ENCODE results near the gene SLC6A1.
"Not testable (repeated sequence)": the region's sequence is repeated elsewhere in the genome, so short reads cannot be mapped to it uniquely, and the experiment has no call there.

Gene SLC6A1

GRCh38 chr3:11060500-11061251 lies 68.1 kb downstream of the SLC6A1 start:
- no peak for TF ChIP-seq ZNF274 (IDR thresholded peaks at IDR 0.05; ENCODE audit: low read depth, low read length)
- H3K4me3 ChIP-seq (ENCODE audit: low read length) = no peak overlapping the region

- H3K4me3 ChIP-seq (ENCODE audit: low read length) = not testable (repeated sequence)
Observed at GRCh38 chr3:11061268-11061871, 68.8 kb downstream of the SLC6A1 start.

GRCh38 chr3:11062704-11063103 lies 70.2 kb downstream of the SLC6A1 start:
- no peak overlapping the region for H3K4me3 ChIP-seq (ENCODE audit: low read length)
- no peak for TF ChIP-seq ZNF274 (IDR thresholded peaks at IDR 0.05; ENCODE audit: low read depth, low read length)

- TF ChIP-seq ZNF274 (IDR thresholded peaks at IDR 0.05; ENCODE audit: low read depth, low read length) = no peak
- no peak overlapping the region for H3K4me3 ChIP-seq (ENCODE audit: low read length)
Observed at GRCh38 chr3:11071096-11071755, 78.7 kb downstream of the SLC6A1 start.

GRCh38 chr3:11072631-11073030 lies 80.1 kb downstream of the SLC6A1 start:
- H3K4me3 ChIP-seq (ENCODE audit: low read length) = no peak overlapping the region
- no peak for TF ChIP-seq ZNF274 (IDR thresholded peaks at IDR 0.05; ENCODE audit: low read depth, low read length)

GRCh38 chr3:11074011-11074410 lies 81.5 kb downstream of the SLC6A1 start:
- no peak for TF ChIP-seq ZNF274 (IDR thresholded peaks at IDR 0.05; ENCODE audit: low read depth, low read length)
- no peak overlapping the region for H3K4me3 ChIP-seq (ENCODE audit: low read length)

GRCh38 chr3:11074451-11074850 lies 81.9 kb downstream of the SLC6A1 start:
- TF ChIP-seq ZNF274 (IDR thresholded peaks at IDR 0.05; ENCODE audit: low read depth, low read length) = no peak
- H3K4me3 ChIP-seq (ENCODE audit: low read length) = no peak overlapping the region

GRCh38 chr3:11075122-11075521 lies 82.6 kb downstream of the SLC6A1 start:
- H3K4me3 ChIP-seq (ENCODE audit: low read length) = not testable (repeated sequence)

- H3K4me3 ChIP-seq (ENCODE audit: low read length) = no peak overlapping the region
- TF ChIP-seq ZNF274 (IDR thresholded peaks at IDR 0.05; ENCODE audit: low read depth, low read length) = no peak
Observed at GRCh38 chr3:11076711-11077110, 84.2 kb downstream of the SLC6A1 start.

- no peak for TF ChIP-seq ZNF274 (IDR thresholded peaks at IDR 0.05; ENCODE audit: low read depth, low read length)
- no peak overlapping the region for H3K4me3 ChIP-seq (ENCODE audit: low read length)
Observed at GRCh38 chr3:11077466-11077865, 84.9 kb downstream of the SLC6A1 start.

- no peak for TF ChIP-seq ZNF274 (IDR thresholded peaks at IDR 0.05; ENCODE audit: low read depth, low read length)
- H3K4me3 ChIP-seq (ENCODE audit: low read length) = no peak overlapping the region
Observed at GRCh38 chr3:11078826-11079515, 86.4 kb downstream of the SLC6A1 start.

- H3K4me3 ChIP-seq (ENCODE audit: low read length) = no peak overlapping the region
- no peak for TF ChIP-seq ZNF274 (IDR thresholded peaks at IDR 0.05; ENCODE audit: low read depth, low read length)
Observed at GRCh38 chr3:11080492-11080891, 87.9 kb downstream of the SLC6A1 start.

- no peak for TF ChIP-seq ZNF274 (IDR thresholded peaks at IDR 0.05; ENCODE audit: low read depth, low read length)
- no peak overlapping the region for H3K4me3 ChIP-seq (ENCODE audit: low read length)
Observed at GRCh38 chr3:11084098-11084497, 91.5 kb downstream of the SLC6A1 start.

- no peak overlapping the region for H3K4me3 ChIP-seq (ENCODE audit: low read length)
- TF ChIP-seq ZNF274 (IDR thresholded peaks at IDR 0.05; ENCODE audit: low read depth, low read length) = no peak
Observed at GRCh38 chr3:11084677-11085076, 92.1 kb downstream of the SLC6A1 start.
